Measurements from ENCODE around the gene IFNL1.
"Not testable (repeated sequence)": the region's sequence is repeated elsewhere in the genome, so short reads cannot be mapped to it uniquely, and the experiment has no call there.

Gene IFNL1

DNA sequence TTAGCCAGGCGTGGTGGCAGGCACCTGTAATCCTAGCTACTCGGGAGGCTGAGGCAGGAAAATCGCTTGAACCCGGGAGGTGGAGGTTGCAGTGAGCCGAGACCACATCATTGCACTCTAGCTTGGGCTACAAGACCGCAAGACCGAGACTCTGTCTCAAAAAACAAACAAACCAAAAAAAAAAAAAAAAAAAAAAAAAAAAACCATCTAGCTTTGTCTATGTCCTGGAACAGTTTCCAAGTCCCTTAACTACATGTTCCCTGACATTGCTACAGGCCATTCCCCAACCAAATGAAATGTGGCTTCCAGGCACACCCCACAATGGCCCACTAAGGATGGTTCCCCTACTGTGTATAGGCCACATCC is 13.1 kb downstream of the IFNL1 start:
- DNase-seq, result not testable (repeated sequence)

DNA sequence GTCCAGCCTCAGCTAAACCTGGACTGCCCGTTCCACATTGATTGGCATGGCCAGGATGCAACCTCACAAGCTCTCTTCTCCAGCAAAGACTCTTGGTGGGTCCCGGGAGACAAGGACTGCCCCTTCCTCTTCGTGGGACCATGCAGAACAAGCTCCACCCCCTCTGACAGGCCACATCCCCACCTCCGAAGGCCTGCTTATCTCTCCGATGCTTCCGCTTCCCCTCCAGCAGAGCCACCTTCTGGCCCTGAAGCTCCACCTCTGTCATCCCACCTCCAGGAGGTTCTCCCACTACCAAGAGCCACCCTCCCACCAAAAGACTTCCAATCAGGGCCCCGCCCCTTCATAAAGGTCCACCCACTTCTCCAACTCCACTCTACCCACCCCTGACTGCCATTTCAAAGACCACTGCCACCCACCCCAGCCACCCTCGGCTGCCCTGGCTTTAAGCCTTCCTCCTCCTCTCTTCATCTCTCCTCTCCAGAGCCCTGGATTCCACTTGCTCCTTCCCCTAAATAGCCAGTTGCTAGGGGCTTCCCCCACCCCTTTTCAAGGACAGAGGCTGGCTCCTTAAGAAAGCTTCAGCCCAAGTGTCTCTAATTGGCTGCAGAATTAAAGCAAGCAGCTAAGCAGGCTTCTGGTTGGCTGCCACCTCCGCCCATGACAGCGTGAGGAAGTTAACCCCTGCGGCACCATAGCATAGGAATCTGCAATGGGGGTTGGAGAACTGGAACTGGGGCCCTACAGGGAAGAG is 14.5 kb downstream of the IFNL1 start:
- no peak for DNase-seq

DNA sequence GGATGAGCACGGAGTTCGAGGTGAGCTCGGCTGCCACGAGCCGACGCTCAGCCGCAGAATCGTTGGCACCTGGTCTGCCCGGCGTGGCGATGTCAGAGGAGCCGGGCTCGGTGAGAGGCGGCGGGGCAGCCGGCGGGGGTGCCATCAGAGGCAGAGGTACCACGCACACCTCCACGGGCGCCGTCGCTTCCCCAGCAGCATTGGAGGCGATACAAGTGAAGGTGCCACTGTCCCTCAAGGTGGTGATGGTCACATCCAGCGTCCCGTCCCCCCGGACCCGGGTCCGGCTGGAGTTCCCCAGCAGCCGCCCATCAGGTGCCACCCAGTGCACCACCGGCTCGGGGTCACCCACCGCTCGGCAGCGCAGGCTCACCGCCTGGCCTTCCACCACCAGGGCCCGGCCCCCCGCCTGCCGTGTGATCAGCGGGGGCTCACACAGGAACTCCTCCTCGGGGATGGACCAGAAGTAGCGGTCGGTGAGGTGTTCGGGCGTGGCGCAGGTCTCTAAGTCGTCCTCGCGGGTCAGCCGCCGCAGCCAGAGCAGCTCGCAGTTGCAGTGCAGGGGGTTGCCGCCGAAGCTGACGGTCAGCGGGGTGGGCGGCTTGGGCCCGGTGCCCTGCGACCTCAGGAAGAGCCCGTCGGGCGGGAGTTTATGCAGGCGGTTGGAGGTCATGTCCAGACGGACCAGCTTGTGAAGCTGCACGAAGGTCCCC is 18.0 kb downstream of the IFNL1 start:
- DNase-seq, result no peak

DNA sequence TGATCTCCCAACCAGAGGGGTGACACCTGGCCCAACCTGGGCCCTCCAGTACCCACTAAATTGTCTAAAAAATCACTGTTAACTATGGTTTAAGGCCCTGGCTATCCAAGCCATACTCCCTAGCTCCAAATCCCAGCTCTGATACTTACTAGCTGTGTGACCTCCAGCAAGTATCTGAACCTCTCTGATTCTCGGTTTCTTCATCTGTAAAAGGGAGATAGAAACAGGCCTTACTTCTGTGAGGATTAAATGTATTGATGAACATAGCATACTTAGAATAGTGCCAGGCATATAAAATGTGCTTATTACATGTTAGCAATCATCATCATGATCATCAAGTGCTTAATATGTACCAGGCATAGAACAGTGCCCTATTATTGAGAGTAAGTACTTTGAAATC is 19.7 kb downstream of the IFNL1 start:
- no peak for DNase-seq

DNA sequence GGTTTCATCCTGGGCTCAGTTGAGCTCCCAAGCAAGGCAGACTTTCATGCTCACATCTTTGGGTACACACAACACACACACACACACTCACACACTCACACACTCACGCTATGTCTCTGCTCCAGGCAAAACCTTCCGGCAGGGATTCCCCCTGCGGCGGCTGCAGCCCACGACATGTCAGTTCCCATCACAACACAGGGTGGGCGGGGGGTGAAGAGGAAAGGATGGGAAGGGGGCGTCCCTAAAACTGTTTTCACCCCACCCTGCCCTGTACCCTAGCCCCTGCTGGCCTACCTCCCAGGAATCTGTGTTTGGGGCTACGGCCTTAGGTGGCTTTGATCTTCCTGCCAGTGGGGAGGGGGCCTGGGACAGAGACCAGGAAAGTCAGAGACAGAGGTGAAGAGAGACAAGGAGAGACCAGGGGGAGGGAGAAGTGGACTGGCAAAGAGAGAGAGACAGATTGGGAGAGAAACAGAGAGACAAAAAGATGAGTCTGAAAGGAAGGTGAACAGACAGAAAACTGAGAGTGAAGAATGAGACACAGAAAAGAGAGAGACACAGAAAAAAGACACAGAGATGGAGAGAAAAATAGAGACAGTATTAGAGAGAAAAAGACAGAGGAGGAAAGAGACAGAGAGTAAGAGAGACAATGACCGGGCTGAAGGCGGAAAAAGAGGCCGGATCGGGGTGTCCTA is 20.6 kb downstream of the IFNL1 start:
- DNase-seq, result no peak

DNA sequence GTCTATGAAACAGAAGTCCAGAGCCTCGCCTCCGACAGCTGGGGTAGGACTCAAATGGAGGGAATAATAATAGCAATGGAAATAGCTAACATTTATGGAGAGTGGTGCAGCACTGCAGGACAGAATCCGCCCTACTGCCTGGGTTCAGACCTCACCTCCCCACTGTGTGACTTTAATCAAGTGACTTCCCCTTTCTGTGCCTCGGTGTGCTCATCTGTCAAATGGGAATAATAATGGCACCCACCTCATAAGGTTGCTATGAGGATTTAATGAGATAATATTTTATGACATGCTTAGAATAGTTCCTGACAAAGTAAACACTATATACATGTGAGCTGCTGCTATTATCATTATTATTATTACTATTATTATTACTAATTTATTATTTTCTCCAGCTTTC is 21.3 kb downstream of the IFNL1 start:
- DNase-seq, result no peak

DNA sequence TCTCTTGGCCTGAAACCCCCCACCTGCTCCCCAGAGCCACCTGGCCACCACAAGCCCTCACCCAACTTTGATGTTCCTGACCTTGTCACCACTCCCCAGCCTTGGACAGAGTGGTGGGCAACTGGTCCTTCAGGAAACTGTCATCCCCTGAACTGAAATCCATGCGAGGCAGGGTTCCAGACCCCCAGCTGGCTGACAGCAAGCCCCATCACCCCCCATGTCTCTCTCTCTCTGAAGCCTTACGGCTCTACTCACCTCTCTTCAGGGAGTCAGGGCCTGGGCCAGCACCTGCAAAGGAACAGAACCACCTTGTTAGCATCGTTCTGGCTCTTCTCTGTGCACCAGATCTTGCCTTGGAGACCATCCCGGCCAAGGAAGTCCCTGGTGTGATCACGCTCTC is 21.9 kb downstream of the IFNL1 start:
- no peak for DNase-seq

DNA sequence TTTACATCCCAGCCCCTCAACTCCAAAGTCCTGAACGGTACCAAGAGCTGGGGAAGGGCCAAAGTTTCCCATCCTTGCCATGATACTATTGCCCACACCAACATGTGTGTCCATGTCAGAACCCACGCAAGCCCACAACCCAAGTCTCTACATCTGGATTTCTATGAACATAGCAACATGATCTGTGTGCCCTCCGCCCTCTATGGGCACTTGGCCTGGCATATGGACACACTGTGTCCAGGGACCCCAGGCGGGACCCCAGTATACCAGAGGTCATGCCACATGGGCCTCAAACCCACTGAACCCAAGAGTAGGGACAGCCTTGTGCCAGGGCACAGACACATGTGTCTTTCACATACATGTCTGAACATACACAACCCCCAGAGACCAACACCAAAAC is 22.5 kb downstream of the IFNL1 start:
- no peak for DNase-seq

DNA sequence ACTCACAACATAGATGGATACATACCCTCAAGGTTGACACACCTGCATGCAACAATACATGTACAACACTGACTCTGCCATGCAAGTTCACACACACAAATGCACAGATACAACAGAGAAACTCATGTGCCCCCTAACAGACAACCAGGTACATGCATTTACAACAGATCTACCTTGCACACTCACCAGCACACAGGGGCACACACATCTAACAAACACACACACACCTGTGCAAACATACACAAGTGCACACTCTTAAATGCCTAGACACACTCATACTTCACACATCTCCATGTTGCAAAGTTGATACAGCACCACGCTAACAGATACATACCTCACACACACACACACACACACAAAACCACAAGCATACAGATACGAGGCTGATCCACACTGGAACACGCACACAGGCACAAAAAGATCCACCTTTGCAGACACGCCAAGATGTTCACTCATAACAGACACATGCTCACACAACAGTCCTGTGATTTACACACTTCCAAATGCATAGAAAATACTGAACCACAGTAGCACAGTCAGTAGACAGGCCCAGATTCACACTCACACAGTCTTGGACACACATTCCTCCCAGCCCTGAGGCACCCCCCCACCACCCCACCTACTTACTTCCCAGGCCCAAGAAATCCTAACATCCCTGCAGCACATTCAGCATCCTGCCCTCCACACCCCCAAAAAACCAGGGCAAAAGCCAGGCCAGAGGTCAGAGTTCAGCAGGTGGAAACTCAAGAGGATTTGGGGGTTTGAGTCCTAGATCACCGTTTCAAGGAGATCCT is 23.1 kb downstream of the IFNL1 start:
- no peak for DNase-seq

DNA sequence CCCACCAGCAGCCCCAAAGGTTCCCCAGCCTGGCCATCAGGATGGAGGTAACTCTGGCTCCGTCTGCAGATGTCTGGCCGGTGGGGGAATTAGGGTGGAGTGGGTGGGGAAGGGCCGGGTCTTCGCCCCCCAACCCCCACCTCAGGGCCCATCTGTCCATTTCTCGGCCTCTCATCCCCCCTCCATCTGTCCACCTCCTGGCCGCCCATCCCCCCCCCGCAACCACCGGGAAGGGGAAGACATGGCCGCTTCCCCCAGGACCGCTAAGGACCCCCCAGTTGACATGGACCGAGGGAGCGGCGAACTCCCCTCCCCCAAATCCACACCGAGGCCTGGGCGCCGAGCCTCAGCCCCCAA is 23.7 kb downstream of the IFNL1 start:
- no peak for DNase-seq

DNA sequence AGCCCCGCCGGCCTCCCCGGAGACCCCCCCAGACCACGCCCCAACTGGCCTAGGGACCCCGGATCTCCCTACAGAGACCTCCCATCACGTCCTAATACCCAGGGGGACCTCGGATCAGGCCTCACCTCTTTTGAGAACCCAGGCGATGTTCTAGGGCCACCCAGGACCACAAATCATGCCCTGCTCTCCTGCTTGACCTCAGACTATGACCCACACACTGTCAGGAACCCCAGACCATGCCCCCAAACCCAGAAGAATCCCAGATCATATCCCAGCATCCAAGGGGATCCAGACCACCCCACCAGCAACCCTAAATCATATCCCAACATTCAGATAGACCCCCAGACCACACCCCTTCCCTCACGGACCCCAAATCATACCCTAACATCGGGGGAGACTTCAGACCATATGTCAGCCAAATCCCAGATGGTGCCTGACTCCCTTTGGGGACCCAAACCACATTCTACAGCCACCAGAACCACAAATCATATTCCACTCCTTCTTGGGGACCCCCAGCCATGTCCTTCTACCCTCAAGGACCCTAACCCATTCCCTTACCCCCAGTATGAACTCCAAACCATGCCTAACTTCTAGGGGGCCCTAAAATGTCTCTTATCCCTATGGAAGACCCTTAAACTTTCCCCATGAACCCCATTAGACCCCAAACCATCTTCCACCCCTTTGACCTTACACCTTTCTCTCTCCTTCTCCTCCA is 25.1 kb downstream of the IFNL1 start:
- DNase-seq, result no peak

DNA sequence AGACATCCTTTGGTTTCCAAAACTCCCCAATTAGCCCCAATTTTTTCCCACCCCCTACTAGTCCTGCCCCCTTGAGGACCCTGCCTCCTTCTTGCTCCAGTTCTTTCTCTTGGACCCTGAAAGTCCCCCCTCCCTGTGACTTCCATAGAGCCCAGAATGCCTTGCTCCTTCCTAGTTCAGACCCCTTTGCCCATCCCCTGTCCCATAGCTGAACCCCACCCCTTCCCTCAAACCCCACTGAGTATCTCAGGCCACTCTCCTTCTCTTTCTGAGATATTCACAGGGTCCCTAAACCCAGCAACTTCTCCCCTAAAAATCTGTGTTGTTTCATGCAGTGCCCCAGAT is 25.6 kb downstream of the IFNL1 start:
- DNase-seq, result no peak

DNA sequence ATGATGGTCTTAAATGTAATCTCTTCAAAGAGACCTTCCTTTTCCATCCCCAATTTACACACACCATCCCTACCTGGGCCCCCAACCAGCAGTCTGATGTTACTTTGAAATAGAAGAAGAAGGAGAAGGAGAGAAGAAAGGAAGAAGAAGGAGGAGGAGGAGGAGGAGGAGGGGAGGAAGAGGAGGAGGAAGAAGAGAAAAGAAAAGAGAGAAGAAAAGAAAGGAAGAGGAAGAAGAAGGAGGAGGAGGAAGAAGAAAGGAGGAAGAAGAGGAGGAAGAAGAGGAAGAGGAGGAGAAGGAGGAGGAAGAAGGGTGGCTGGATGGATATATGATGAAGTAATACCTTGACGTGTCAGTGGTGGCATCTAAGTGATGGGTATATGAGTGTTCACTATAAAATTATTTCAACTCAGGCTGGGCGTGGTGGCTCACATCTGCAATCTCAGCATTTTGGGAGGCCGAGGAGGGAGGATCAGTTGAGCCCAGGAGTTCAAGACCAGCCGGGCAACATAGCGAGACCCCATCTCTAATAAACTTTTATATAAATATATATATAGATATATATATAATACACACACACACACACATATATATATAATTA is 28.1 kb downstream of the IFNL1 start:
- DNase-seq, result no peak

DNA sequence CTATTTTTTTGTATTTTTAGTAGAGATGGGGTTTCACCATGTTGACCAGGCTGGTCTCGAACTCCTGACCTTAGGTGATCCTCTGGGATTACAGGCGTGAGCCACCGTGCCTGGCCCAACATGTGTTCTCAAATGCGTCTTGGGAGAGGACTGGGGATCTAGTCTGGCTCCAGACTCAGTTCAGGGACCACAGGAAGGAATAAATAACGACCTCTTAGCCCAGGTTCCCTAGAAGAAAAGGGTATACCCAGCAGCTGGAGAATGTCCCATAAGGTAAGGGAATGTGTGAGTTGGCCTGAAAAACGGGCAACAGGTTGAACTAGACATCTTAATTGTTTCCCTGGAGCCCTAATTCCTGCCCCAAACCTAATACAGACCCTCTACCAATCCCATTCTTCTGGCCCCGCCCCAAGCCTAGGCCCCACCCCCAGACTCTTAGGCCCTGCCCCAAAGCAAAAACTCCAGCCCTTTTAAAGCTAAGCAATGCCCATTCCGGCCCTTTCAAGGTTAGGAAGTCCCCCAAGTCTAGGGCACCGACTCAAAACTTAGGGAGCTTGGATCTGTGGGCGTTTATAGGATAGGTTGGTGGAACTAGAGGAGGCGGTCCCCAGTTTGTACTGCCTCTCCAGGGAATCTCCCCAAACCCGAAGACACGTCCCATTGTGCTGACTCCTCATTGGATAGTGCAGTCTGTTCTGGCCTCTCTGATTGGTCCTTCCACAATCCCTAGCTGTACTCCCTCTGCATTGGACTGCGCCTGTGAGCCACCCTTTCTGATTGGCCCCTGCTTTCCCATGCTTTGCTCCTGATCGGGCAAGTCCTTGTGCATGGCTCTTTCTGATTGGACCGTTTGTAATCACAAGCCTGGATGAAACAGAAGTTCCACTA is 29.8 kb downstream of the IFNL1 start:
- DNase-seq, result no peak

DNA sequence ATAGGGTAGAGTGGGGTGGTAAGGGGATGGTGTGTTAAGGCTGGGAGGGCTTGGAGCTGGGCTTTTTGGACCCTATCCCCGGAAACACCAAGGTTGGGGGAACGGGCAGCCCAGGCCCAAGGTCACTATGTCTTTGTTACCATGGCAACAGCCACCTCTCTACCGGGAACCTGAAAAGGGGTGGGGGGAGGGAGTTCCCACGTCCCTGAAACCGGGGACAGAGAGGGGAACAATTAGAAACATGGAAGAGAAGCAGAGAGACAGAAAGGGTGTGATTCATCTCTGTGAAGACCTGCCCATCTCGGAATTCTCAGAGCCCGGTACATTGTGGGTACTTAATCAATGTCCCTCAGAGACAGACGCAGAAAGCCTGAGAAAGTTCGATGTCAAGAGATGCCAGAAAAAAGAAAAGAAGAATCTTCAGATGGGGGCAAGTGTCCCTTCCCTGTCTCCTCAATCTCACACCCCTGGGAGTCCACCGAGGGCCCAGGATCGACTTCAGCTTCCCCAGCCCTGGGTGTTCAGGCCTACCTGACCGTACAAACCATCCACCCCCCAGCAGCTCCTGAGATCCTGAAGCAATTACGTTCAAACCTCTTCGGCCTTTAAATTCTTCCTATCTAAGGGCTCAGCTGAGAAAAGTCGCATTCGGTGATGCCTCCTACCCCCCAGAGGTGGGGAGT is 31.3 kb downstream of the IFNL1 start:
- no peak for DNase-seq

DNA sequence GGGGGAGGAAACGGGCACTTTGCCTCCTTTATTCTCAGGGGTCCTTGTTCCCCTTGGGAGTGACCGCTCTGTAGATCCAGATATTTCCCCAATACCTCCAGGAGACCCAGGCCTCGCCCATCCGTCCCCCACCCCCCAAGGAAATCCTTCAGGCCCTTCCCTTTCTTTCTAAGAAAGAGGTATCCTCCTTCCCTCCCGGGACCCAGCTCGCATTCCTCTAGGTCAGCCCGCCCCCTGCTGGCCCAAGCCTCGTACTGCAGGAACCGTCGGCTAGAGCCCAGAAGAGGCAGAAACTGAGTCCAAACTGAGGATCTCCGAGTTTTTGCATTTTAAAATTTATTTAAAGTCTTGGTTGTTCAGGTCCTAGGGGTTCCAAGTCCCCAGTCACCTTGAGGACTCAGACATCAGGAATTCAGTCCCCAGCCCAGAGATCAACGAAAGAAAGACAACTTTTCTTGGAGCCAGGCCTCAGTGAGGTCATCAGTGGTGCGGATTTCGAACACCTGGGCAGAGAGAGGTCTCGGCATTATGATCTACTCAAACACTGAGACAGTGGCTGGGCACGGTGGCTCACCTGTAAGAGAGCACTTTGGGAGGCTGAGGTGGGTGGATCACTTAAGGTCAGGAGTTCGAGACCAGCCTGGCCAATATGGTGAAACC is 32.0 kb downstream of the IFNL1 start:
- DNase-seq, result peak; percentile 48

DNA sequence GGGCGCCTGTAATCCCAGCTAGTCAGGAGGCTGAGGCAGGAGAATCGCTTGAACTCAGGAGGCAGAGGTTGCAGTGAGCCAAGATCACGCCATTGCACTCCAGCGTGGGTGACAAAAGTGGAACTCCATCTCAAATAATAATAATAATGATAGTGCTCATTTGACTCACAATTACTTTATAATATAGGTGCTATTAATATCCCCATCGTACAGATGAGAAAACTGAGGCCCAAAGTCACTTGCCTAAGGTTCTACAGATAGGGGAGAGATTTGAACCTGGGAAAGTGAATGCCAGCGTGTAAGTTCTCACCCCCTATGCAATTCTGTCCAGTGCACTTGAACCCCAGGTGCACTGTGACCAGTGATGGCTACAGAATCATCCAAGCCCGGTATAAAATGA is 33.7 kb downstream of the IFNL1 start:
- DNase-seq, result no peak

DNA sequence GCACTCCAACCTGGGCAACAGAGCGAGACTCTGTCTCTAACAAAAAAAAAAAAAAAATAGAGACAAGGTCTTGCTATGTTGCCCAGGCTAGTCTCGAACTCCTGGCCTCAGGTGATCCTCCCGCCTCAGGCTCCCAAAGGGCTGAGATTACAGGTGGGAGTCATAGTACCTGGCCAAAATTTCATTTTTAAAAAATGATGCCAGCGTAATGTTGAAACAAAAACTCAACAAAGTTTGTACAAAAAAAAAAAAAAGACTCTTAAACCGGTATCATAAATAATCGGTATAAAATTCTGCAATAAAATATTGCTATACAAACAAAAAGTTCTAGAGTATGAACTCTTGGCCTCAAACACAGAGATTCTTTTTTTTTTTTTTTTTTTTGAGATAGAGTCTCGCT is 36.1 kb downstream of the IFNL1 start:
- DNase-seq, result no peak

DNA sequence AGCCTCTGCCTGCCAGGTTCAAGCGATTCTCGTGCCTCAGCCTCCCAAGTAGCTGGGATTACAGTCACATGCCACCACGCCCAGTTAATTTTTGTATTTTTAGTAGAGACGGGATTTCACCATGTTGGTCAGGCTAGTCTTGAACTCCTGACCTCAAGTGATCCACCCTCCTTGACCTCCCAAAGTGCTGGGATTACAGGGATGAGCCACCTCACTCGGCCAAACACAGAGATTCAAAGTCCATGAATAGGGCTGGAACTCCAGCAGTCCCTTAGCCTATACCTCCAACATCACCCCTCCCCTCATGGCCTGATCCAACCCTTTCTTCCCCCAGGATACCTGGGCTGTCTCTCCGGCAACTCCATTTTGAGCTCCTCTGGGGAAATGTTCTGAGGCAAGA is 36.5 kb downstream of the IFNL1 start:
- DNase-seq, result not testable (repeated sequence)

DNA sequence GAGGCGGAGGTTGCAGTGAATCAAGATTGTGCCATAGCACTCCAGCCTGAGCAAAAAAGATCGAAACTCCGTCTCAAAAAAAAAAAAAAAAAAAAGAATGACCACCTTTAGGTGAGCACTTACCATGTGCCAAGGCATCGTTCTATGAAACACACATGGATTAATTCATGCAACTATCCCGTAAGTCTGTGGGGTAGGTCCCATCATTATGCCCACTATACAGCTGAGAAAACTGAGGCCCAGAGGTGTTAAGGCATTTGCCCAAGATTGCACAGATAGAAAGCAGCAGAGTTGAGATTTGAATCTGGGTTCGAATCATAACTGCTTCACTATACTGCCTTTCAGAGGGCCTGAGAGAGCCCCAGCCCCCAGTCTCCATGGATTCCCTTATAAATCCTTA is 37.3 kb downstream of the IFNL1 start:
- no peak for DNase-seq

All from NK-92 treated with Interleukin-12 subunit alpha and Interleukin-12 subunit beta, amount 100 ng/mL, for 24 hours (cell line).